ENCODE results near the gene MAB21L4.
"Not testable (repeated sequence)": the region's sequence is repeated elsewhere in the genome, so short reads cannot be mapped to it uniquely, and the experiment has no call there.

Gene MAB21L4

GRCh38 chr2:240850026-240850425 is 45.9 kb downstream of the MAB21L4 start:
- no peak for DNase-seq (ENCODE audit: low read depth, low spot score)
- Histone ChIP-seq H3K9ac (ENCODE audit: insufficient read length) (no peak overlapping the region), H3K9me3 (ENCODE audit: low read depth, low read length) (no peaks in the 10 kb centered on the region), H3K36me3 (ENCODE audit: insufficient read depth, low read length) (no peaks in the 10 kb centered on the region), H3K4me3 (no peak overlapping the region), H3K27ac (no peak overlapping the region)
- TF ChIP-seq FOXP2 (optimal IDR thresholded peaks at IDR 0.05; ENCODE audit: control extremely low read depth, extremely low read length, insufficient read depth), result no peak
- TF ChIP-seq POLR2AphosphoS5 (IDR thresholded peaks at IDR 0.05; ENCODE audit: borderline replicate concordance, low read depth, low read length), result no peak
- TF ChIP-seq EZH2 (IDR thresholded peaks at IDR 0.05), result no peak

DNA sequence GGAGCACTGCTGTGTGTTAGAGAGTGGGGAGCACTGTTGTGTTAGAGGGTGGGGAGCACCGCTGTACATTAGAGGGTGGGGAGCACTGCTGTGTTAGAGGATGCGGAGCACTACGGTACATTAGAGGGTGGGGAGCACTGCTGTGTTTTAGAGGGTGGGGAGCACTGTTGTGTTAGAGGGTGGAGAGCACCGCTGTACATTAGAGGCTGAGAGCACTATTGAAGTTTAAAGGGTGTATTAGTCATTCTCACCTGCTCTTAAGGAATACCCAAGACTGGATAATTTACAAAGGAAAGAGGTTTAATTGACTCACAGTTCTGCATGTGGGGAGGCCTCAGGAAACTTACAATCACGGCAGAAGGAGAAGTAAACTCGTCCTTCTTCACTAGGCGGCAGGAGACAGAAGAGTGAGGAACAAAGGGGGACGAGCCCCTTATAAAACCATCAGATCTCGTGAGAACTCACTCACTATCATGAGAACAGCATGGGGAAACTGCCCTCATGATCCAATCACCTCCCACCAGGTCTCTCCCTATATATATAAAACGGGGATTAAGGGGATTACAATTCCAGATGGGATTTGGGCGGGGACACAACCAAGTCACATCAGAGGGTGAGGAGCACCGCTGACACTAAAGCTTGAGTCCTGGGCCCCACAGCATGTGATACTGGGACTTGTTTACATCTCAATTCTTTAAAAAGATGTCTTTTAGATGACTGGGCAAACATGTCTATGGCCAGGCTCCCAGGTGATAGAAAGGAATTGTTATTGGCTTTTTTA is 46.9 kb downstream of the MAB21L4 start:
- no peak overlapping the region for H3K4me3 ChIP-seq

GRCh38 chr2:240847817-240848216 is 48.1 kb downstream of the MAB21L4 start:
- TF ChIP-seq EZH2 (IDR thresholded peaks at IDR 0.05) (no peak), FOXP2 (optimal IDR thresholded peaks at IDR 0.05; ENCODE audit: control extremely low read depth, extremely low read length, insufficient read depth) (no peak), POLR2AphosphoS5 (IDR thresholded peaks at IDR 0.05; ENCODE audit: borderline replicate concordance, low read depth, low read length) (no peak)
- no peak for DNase-seq (ENCODE audit: low read depth, low spot score)
- no peak overlapping the region for H3K27ac ChIP-seq
- H3K9ac ChIP-seq (ENCODE audit: insufficient read length), result no peak overlapping the region
- no peaks in the 10 kb centered on the region for H3K9me3 ChIP-seq (ENCODE audit: low read depth, low read length)
- H3K4me3 ChIP-seq, result no peak overlapping the region
- no peaks in the 10 kb centered on the region for H3K36me3 ChIP-seq (ENCODE audit: insufficient read depth, low read length)

More for the DNA sequence above, 46.9 kb downstream of the MAB21L4 start:
- no peak overlapping the region for H3K27ac ChIP-seq
- no peaks in the 10 kb centered on the region for H3K9me3 ChIP-seq (ENCODE audit: low read depth, low read length)
- H3K9ac ChIP-seq (ENCODE audit: insufficient read length), result no peak overlapping the region
- no peak for DNase-seq (ENCODE audit: low read depth, low spot score)
- TF ChIP-seq FOXP2 (optimal IDR thresholded peaks at IDR 0.05; ENCODE audit: control extremely low read depth, extremely low read length, insufficient read depth) (no peak), EZH2 (IDR thresholded peaks at IDR 0.05) (no peak), POLR2AphosphoS5 (IDR thresholded peaks at IDR 0.05; ENCODE audit: borderline replicate concordance, low read depth, low read length) (no peak)
- no peaks in the 10 kb centered on the region for H3K36me3 ChIP-seq (ENCODE audit: insufficient read depth, low read length)

- TF ChIP-seq EZH2 (IDR thresholded peaks at IDR 0.05) (no peak), POLR2AphosphoS5 (IDR thresholded peaks at IDR 0.05; ENCODE audit: borderline replicate concordance, low read depth, low read length) (no peak), FOXP2 (optimal IDR thresholded peaks at IDR 0.05; ENCODE audit: control extremely low read depth, extremely low read length, insufficient read depth) (no peak)
- H3K9ac ChIP-seq (ENCODE audit: insufficient read length), result no peak overlapping the region
- H3K27ac ChIP-seq, result no peak overlapping the region
- no peak for DNase-seq (ENCODE audit: low read depth, low spot score)
- H3K4me3 ChIP-seq, result no peak overlapping the region
- H3K9me3 ChIP-seq (ENCODE audit: low read depth, low read length), result no peaks in the 10 kb centered on the region
- no peaks in the 10 kb centered on the region for H3K36me3 ChIP-seq (ENCODE audit: insufficient read depth, low read length)
These were observed 48.9 kb downstream of the MAB21L4 start for GRCh38 chr2:240846873-240847595.

DNA sequence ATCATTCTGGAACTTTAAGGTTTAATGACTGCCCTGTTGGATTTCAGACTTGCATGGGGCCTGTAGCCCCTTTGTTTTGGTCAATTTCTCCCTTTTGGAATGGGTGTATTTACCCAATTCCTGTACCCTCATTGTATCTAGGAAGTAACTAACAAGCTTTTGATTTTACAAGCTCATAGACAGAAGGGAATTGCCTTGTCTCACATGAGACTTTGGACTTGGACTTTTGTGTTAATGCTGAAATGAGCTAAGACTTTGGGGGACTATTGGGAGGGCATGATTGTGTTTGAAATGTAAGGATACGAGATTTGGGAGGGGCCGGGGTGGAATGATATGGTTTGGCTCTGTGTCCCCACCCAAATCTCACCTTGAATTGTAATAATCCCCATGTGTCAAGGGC is 49.6 kb downstream of the MAB21L4 start:
- DNase-seq (ENCODE audit: low read depth, low spot score); H3K36me3 ChIP-seq (ENCODE audit: insufficient read depth, low read length); H3K4me3 ChIP-seq; H3K9me3 ChIP-seq (ENCODE audit: low read depth, low read length); H3K27ac ChIP-seq; H3K9ac ChIP-seq (ENCODE audit: insufficient read length): not testable (repeated sequence)

- Histone ChIP-seq H3K9me3 (ENCODE audit: low read depth, low read length) (no peaks in the 10 kb centered on the region), H3K4me3 (no peak overlapping the region), H3K9ac (ENCODE audit: insufficient read length) (no peak overlapping the region), H3K36me3 (ENCODE audit: insufficient read depth, low read length) (no peaks in the 10 kb centered on the region), H3K27ac (no peak overlapping the region)
- TF ChIP-seq EZH2 (IDR thresholded peaks at IDR 0.05) (no peak), POLR2AphosphoS5 (IDR thresholded peaks at IDR 0.05; ENCODE audit: borderline replicate concordance, low read depth, low read length) (no peak), FOXP2 (optimal IDR thresholded peaks at IDR 0.05; ENCODE audit: control extremely low read depth, extremely low read length, insufficient read depth) (no peak)
- DNase-seq (ENCODE audit: low read depth, low spot score), result no peak
These were observed 55.4 kb downstream of the MAB21L4 start for GRCh38 chr2:240840435-240841060.

DNA sequence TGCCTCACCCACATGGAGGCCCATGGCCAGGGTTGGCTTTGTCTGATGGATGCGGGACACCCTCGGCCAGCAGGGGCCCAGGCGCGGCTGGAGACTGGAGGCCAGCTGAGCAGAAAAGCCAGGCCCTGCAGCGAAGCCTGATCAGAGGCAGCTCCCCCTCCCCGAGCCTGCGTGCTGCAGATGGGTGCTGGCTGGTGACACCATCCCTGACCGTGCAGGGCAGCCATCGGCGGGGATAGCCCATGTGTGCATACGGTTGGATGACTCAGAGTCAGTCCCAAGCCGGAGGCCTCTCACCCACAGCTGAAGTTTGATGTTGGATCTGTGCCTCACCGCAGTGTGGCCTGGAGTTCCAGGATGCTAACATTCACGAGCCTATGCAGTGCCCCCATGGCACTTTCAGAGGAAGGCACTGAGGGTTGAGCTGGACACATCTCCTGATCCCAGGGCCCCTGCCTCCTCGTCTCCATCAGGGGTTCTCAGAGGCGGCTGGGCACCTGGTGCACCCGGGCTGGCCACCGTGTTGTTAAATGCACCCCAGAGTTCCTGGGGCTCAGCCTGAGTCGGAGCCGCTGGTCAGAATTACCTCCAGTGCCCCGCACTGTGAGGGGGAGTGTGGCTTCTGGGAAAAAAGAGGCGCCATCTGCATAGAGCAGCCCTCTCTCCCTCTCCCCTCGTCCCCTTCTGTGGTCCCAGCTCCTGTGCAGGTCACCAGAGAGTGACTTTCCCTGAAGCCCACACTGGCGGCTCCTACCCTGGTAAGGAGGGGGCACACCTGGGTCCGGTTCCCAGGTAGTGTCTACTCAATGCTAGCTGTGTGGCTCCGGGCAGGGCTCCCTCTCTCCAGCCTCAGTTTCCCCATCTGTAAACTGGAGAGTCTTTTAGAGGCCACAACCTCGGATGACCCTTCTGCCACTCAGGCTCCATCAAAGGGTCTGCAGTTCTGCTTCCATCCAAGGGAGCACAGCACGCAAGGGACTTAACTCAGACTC is 56.5 kb downstream of the MAB21L4 start:
- Histone ChIP-seq H3K4me3 (no peak overlapping the region), H3K27ac (no peak overlapping the region), H3K36me3 (ENCODE audit: insufficient read depth, low read length) (no peaks in the 10 kb centered on the region), H3K9ac (ENCODE audit: insufficient read length) (no peak overlapping the region), H3K9me3 (ENCODE audit: low read depth, low read length) (no peaks in the 10 kb centered on the region)
- DNase-seq (ENCODE audit: low read depth, low spot score), result no peak
- no peak for TF ChIP-seq FOXP2 (optimal IDR thresholded peaks at IDR 0.05; ENCODE audit: control extremely low read depth, extremely low read length, insufficient read depth)
- no peak for TF ChIP-seq EZH2 (IDR thresholded peaks at IDR 0.05)
- no peak for TF ChIP-seq POLR2AphosphoS5 (IDR thresholded peaks at IDR 0.05; ENCODE audit: borderline replicate concordance, low read depth, low read length)
